ENCODE results near the gene AICDA. TPM values are rescaled to one million over a fixed set of nuclear protein-coding genes. Genes with fewer than 3 reads are reported as not detected.

Gene AICDA
- total RNA-seq (2021; ENCODE audit: unreplicated experiment) (not detected), Bru-seq, nascent RNA (not detected), BruChase-seq, experiment 1, labeled RNA remaining after a 6-hour chase (not detected), BruChase-seq, experiment 2, labeled RNA remaining after a 2-hour chase (not detected)
- polyA plus RNA-seq (2012), result not detected in 2 replicates
- long read RNA-seq, result 0 reads

GRCh38 chr12:8612629-8613028 is at the start of gene AICDA:
AICDA (minus strand) TSS chr12:8612859; CDS start chr12:8612767, 92 bp downstream.
- no peak for TF ChIP-seq EZH2 (IDR thresholded peaks at IDR 0.05)
- no peak for TF ChIP-seq ZFX (IDR thresholded peaks at IDR 0.05)
- no peak for TF ChIP-seq EZH2phosphoT487 (IDR thresholded peaks at IDR 0.05; ENCODE audit: borderline replicate concordance)
- TF ChIP-seq TCF7L2 (IDR thresholded peaks at IDR 0.05; ENCODE audit: borderline replicate concordance, extremely low read depth, insufficient read depth, insufficient read length), result no peak
- TF ChIP-seq SIN3A (IDR thresholded peaks at IDR 0.05; ENCODE audit: low read depth), result no peak
- TF ChIP-seq YY1 (IDR thresholded peaks at IDR 0.05; ENCODE audit: extremely low read depth, insufficient replicate concordance, low read depth, low read length), result no peak
- TF ChIP-seq CBX3 (IDR thresholded peaks at IDR 0.05; ENCODE audit: low read depth), result no peak
- no peak for TF ChIP-seq FOSL1 (IDR thresholded peaks at IDR 0.05; ENCODE audit: low read depth)
- TF ChIP-seq ZNF274 (IDR thresholded peaks at IDR 0.05; ENCODE audit: low read depth, low read length), result no peak
- TF ChIP-seq CTCF (IDR thresholded peaks at IDR 0.05 in 2 of 3, conservative IDR thresholded peaks at IDR 0.05 in 1 of 3; ENCODE audit: borderline replicate concordance in 1 of 3, insufficient read depth in 1 of 3, low read depth in 2 of 3, low read length in 2 of 3), result no peak
- no peak for TF ChIP-seq ZBTB33 (IDR thresholded peaks at IDR 0.05; ENCODE audit: extremely low read depth, insufficient replicate concordance, low read length)
- no peak for TF ChIP-seq ATF3 (IDR thresholded peaks at IDR 0.05)
- TF ChIP-seq MAX (IDR thresholded peaks at IDR 0.05), result no peak
- Histone ChIP-seq H3K27ac (ENCODE audit: low read depth, low read length) (no peak within 1 kb of the TSS), H3K4me1 (ENCODE audit: control insufficient read depth in 1 of 2, insufficient read depth in 2 of 2, low read length in 2 of 2) (no peaks in the 10 kb centered on the region), H3K4me3 (replicated peaks in 1 of 2; ENCODE audit: low read depth in 1 of 2, low read length in 2 of 2) (no peak within 1 kb of the TSS), H3K9ac (ENCODE audit: low read length) (no peak within 1 kb of the TSS), H3K9me2 (ENCODE audit: insufficient read depth) (no peaks in the 10 kb centered on the region), H3K79me2 (ENCODE audit: insufficient read depth, low read length) (no peaks in the 10 kb centered on the region), H2AFZ (ENCODE audit: low read depth, low read length, poor library complexity, severe bottlenecking) (no peak within 1 kb of the TSS), H3K27me3 (ENCODE audit: insufficient read depth, low read length) (no peaks in the 10 kb centered on the region), H3K4me2 (ENCODE audit: low read length) (no peak within 1 kb of the TSS), H3K36me3 (ENCODE audit: control insufficient read depth in 1 of 2, insufficient read depth in 2 of 2, low read length in 2 of 2) (no peaks in the 10 kb centered on the region), H4K20me1 (ENCODE audit: insufficient read depth) (no peaks in the 10 kb centered on the region), H3K9me3 (ENCODE audit: control insufficient read depth in 1 of 2, insufficient read depth in 1 of 2, low read depth in 1 of 2, low read length in 2 of 2) (no peaks in the 10 kb centered on the region)
- ATAC-seq (no peak), DNase-seq (ENCODE audit: low read depth, low spot score) (no peak)
- no TSS peak for BruUV-seq (replicated peaks)
- ChIA-PET POLR2A (no interaction called here), CTCF (interaction anchor here (1.7 to 3.8 kb wide), 2 partner anchors 45 to 68 kb away, joined by 3 to 11 read pairs; no protein-coding TSS in a partner anchor), RAD21 (ENCODE audit: low non-redundant PET in 1 of 2, low total read pairs in 2 of 2, uncharacterized antibody in 2 of 2, unreplicated experiment in 2 of 2) (no interaction called here)
- intact Hi-C loops (cut with micrococcal nuclease), result no loop called here

Measured in HCT116 (cell line).